Lower leg skin (tissue), 3 donors: ENCODE data around the gene GOLGB1.

Experiments
- POLR2A ChIP-seq, 2 donors: fragments of 450-650 bp; IDR thresholded peaks; one replicate each; pipeline ENCODE4 v1.6.1; 2016 to 2017; ENCODE audit warnings: antibody characterized with exemption in 2 of 2, mild to moderate bottlenecking in 1 of 2, moderate library complexity in 1 of 2
- TF ChIP-seq, protein P1 (sequence below), 3 donors: fragments of 450-650 bp; IDR thresholded peaks; one replicate each; pipeline ENCODE4 v1.5.1; 2016; ENCODE audit warnings: antibody characterized with exemption in 3 of 3, mild to moderate bottlenecking in 3 of 3, moderate library complexity in 2 of 3

DNA sequence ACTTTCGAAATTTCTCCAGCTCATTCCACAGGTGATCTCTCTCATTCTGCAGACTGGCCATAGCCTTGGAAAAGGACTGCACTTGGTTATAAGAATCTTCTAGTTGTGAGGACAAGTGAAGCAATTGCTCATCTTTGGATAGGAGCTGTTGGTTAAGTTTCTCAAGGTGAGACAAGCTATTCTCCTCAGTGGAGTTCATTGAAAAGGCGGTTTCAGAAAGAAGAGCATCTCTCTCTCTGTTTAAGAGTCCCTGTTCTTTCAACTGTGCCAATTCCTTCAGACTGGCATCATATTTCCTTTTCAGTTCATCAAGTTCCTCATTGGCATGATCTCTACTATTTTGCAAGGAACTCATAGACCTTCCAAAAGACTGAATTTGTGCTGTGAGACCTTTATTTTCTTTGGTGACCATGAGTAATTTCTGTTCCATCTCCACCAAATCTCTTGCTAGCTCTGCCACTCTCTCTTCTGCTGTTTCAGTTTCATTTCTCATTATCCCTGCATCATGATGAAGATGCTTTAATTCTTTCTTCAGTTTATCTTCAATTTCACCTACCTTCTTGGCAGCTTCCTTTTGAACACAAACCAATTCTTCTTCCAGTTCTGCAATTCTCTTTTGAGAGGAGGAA is 58.6 kb downstream of the GOLGB1 start:
- TF ChIP-seq, protein P1, sequence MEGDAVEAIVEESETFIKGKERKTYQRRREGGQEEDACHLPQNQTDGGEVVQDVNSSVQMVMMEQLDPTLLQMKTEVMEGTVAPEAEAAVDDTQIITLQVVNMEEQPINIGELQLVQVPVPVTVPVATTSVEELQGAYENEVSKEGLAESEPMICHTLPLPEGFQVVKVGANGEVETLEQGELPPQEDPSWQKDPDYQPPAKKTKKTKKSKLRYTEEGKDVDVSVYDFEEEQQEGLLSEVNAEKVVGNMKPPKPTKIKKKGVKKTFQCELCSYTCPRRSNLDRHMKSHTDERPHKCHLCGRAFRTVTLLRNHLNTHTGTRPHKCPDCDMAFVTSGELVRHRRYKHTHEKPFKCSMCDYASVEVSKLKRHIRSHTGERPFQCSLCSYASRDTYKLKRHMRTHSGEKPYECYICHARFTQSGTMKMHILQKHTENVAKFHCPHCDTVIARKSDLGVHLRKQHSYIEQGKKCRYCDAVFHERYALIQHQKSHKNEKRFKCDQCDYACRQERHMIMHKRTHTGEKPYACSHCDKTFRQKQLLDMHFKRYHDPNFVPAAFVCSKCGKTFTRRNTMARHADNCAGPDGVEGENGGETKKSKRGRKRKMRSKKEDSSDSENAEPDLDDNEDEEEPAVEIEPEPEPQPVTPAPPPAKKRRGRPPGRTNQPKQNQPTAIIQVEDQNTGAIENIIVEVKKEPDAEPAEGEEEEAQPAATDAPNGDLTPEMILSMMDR (IDR thresholded peaks at IDR 0.05): no peak
- no peak for TF ChIP-seq POLR2A (IDR thresholded peaks at IDR 0.05)
